ENCODE measurements around the gene GMDS. TPM values are rescaled to one million over a fixed set of nuclear protein-coding genes. Genes with fewer than 3 reads are reported as not detected.

Gene GMDS
- total and polyA plus RNA-seq, 2 experiments from 2014 or later, result 30.1 to 36.5 TPM

DNA sequence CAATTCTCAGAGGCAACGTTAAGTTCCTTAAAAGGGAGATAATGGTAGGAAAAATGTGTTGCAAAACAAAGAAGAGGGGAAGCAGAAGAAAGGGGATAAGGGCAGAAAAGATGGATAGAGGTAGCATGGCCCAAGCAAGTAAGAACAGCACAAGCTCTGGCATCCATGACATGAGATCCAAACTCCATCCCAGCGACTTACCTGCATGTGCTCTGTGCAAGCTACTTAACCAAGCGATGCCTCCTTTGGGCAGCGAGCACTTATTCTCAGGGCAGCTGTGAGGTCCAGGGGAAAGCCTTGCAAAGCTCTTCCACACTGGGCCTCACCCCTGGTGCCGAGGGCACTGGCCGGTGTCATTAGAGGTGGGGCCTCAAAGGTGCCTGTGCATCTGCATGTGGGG is 340.5 kb downstream of the GMDS start:
- Histone ChIP-seq H3F3A (replicated peaks; ENCODE audit: low read depth) (no peaks in the 10 kb centered on the region), H3K79me2 (replicated peaks; ENCODE audit: insufficient read depth) (no peaks in the 10 kb centered on the region), H3K4me3 (no peak overlapping the region), H3K27ac (ENCODE audit: low read depth) (no peak overlapping the region), H4K20me1 (replicated peaks; ENCODE audit: insufficient read depth) (no peaks in the 10 kb centered on the region), H2AFZ (no peak overlapping the region), H3K4me2 (no peak overlapping the region), H3K27me3 (ENCODE audit: insufficient read depth) (no peaks in the 10 kb centered on the region), H3K4me1 (ENCODE audit: insufficient read depth) (peaks cover 24% of the 10 kb centered on the region), H3K36me3 (ENCODE audit: insufficient read depth) (no peaks in the 10 kb centered on the region), H3K9me2 (ENCODE audit: insufficient read depth) (no peaks in the 10 kb centered on the region)
- DNase-seq (ENCODE audit: low spot score) (no peak), ATAC-seq (no peak)
- H3K27me3 Mint-ChIP-seq (ENCODE audit: insufficient read depth, low read depth, poor library complexity), result peaks cover 6% of the 10 kb centered on the region
- H3K9me3 Mint-ChIP-seq, result no peaks in the 10 kb centered on the region
- no peak overlapping the region for H3K4me3 Mint-ChIP-seq
- H3K27ac Mint-ChIP-seq, result no peak overlapping the region
- peaks cover 42% of the 10 kb centered on the region for H3K4me1 Mint-ChIP-seq
- TF ChIP-seq POLR2AphosphoS5 (IDR thresholded peaks at IDR 0.05; ENCODE audit: low read depth) (no peak), CREB1 (CRISPR knock-in tag; IDR thresholded peaks at IDR 0.05; ENCODE audit: low read depth) (no peak), EZH2 (IDR thresholded peaks at IDR 0.05; ENCODE audit: low read depth, unreplicated experiment) (no peak), ZNF114 (CRISPR knock-in tag; IDR thresholded peaks at IDR 0.05) (no peak), STAT1 (IDR thresholded peaks at IDR 0.05; ENCODE audit: unreplicated experiment) (no peak), NANOG (IDR thresholded peaks at IDR 0.05; ENCODE audit: borderline replicate concordance) (no peak), EZH2phosphoT487 (IDR thresholded peaks at IDR 0.05; ENCODE audit: unreplicated experiment) (no peak), JUNB (IDR thresholded peaks at IDR 0.05; ENCODE audit: unreplicated experiment) (no peak), ZNF331 (CRISPR knock-in tag; IDR thresholded peaks at IDR 0.05; ENCODE audit: low read depth) (no peak)
- TF ChIP-seq, protein P1, sequence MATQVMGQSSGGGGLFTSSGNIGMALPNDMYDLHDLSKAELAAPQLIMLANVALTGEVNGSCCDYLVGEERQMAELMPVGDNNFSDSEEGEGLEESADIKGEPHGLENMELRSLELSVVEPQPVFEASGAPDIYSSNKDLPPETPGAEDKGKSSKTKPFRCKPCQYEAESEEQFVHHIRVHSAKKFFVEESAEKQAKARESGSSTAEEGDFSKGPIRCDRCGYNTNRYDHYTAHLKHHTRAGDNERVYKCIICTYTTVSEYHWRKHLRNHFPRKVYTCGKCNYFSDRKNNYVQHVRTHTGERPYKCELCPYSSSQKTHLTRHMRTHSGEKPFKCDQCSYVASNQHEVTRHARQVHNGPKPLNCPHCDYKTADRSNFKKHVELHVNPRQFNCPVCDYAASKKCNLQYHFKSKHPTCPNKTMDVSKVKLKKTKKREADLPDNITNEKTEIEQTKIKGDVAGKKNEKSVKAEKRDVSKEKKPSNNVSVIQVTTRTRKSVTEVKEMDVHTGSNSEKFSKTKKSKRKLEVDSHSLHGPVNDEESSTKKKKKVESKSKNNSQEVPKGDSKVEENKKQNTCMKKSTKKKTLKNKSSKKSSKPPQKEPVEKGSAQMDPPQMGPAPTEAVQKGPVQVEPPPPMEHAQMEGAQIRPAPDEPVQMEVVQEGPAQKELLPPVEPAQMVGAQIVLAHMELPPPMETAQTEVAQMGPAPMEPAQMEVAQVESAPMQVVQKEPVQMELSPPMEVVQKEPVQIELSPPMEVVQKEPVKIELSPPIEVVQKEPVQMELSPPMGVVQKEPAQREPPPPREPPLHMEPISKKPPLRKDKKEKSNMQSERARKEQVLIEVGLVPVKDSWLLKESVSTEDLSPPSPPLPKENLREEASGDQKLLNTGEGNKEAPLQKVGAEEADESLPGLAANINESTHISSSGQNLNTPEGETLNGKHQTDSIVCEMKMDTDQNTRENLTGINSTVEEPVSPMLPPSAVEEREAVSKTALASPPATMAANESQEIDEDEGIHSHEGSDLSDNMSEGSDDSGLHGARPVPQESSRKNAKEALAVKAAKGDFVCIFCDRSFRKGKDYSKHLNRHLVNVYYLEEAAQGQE (IDR thresholded peaks at IDR 0.05; ENCODE audit: unreplicated experiment), result no peak
- TF ChIP-seq, protein P2, sequence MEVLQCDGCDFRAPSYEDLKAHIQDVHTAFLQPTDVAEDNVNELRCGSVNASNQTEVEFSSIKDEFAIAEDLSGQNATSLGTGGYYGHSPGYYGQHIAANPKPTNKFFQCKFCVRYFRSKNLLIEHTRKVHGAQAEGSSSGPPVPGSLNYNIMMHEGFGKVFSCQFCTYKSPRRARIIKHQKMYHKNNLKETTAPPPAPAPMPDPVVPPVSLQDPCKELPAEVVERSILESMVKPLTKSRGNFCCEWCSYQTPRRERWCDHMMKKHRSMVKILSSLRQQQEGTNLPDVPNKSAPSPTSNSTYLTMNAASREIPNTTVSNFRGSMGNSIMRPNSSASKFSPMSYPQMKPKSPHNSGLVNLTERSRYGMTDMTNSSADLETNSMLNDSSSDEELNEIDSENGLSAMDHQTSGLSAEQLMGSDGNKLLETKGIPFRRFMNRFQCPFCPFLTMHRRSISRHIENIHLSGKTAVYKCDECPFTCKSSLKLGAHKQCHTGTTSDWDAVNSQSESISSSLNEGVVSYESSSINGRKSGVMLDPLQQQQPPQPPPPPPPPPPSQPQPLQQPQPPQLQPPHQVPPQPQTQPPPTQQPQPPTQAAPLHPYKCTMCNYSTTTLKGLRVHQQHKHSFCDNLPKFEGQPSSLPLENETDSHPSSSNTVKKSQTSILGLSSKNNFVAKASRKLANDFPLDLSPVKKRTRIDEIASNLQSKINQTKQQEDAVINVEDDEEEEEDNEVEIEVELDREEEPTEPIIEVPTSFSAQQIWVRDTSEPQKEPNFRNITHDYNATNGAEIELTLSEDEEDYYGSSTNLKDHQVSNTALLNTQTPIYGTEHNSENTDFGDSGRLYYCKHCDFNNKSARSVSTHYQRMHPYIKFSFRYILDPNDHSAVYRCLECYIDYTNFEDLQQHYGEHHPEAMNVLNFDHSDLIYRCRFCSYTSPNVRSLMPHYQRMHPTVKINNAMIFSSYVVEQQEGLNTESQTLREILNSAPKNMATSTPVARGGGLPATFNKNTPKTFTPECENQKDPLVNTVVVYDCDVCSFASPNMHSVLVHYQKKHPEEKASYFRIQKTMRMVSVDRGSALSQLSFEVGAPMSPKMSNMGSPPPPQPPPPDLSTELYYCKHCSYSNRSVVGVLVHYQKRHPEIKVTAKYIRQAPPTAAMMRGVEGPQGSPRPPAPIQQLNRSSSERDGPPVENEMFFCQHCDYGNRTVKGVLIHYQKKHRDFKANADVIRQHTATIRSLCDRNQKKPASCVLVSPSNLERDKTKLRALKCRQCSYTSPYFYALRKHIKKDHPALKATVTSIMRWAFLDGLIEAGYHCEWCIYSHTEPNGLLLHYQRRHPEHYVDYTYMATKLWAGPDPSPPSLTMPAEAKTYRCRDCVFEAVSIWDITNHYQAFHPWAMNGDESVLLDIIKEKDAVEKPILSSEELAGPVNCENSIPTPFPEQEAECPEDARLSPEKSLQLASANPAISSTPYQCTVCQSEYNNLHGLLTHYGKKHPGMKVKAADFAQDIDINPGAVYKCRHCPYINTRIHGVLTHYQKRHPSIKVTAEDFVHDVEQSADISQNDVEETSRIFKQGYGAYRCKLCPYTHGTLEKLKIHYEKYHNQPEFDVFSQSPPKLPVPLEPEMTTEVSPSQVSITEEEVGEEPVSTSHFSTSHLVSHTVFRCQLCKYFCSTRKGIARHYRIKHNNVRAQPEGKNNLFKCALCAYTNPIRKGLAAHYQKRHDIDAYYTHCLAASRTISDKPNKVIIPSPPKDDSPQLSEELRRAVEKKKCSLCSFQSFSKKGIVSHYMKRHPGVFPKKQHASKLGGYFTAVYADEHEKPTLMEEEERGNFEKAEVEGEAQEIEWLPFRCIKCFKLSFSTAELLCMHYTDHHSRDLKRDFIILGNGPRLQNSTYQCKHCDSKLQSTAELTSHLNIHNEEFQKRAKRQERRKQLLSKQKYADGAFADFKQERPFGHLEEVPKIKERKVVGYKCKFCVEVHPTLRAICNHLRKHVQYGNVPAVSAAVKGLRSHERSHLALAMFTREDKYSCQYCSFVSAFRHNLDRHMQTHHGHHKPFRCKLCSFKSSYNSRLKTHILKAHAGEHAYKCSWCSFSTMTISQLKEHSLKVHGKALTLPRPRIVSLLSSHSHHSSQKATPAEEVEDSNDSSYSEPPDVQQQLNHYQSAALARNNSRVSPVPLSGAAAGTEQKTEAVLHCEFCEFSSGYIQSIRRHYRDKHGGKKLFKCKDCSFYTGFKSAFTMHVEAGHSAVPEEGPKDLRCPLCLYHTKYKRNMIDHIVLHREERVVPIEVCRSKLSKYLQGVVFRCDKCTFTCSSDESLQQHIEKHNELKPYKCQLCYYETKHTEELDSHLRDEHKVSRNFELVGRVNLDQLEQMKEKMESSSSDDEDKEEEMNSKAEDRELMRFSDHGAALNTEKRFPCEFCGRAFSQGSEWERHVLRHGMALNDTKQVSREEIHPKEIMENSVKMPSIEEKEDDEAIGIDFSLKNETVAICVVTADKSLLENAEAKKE (CRISPR knock-in tag; IDR thresholded peaks at IDR 0.05), result no peak
- TF ChIP-seq, protein P3, sequence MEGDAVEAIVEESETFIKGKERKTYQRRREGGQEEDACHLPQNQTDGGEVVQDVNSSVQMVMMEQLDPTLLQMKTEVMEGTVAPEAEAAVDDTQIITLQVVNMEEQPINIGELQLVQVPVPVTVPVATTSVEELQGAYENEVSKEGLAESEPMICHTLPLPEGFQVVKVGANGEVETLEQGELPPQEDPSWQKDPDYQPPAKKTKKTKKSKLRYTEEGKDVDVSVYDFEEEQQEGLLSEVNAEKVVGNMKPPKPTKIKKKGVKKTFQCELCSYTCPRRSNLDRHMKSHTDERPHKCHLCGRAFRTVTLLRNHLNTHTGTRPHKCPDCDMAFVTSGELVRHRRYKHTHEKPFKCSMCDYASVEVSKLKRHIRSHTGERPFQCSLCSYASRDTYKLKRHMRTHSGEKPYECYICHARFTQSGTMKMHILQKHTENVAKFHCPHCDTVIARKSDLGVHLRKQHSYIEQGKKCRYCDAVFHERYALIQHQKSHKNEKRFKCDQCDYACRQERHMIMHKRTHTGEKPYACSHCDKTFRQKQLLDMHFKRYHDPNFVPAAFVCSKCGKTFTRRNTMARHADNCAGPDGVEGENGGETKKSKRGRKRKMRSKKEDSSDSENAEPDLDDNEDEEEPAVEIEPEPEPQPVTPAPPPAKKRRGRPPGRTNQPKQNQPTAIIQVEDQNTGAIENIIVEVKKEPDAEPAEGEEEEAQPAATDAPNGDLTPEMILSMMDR (conservative IDR thresholded peaks at IDR 0.05; ENCODE audit: low read depth in 2 of 2), result no peak
- TF ChIP-seq, protein P4, sequence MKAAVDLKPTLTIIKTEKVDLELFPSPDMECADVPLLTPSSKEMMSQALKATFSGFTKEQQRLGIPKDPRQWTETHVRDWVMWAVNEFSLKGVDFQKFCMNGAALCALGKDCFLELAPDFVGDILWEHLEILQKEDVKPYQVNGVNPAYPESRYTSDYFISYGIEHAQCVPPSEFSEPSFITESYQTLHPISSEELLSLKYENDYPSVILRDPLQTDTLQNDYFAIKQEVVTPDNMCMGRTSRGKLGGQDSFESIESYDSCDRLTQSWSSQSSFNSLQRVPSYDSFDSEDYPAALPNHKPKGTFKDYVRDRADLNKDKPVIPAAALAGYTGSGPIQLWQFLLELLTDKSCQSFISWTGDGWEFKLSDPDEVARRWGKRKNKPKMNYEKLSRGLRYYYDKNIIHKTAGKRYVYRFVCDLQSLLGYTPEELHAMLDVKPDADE (IDR thresholded peaks at IDR 0.05), result no peak
- H3K36me3 Mint-ChIP-seq (ENCODE audit: low read depth), result no peaks in the 10 kb centered on the region
